IMR-90 (cell line): ENCODE measurements around the gene NAB2. TPM values are rescaled to one million over a fixed set of nuclear protein-coding genes. Genes with fewer than 3 reads are reported as not detected.

ENCODE experiments used
- ATAC-seq: fragments of 200-7000 bp; cut with Tn5 transposase; 2 replicates; pipeline ENCODE4 v1.9.1; 2020; ENCODE audit warnings: low read depth, mild to moderate bottlenecking, moderate library complexity
- BruUV-seq: library from RNA; stranded (reverse); fragments of 400-500 nt; replicated peaks from 2 replicates; lab custom pipeline; 2021; lab: Mats Ljungman, UMichigan
- CTCF ChIA-PET: fragments of 300-600 bp; formaldehyde crosslinking; extraction: SDS; loops from one replicate; lab custom pipeline; 2021; ENCODE audit warnings: antibody characterized with exemption; lab: Yijun Ruan, JAX
- POLR2A ChIA-PET: fragments of 300-600 bp; sonication (Branson Sonifier 250); formaldehyde crosslinking; loops from one replicate; lab custom pipeline; 2022; ENCODE audit warnings: antibody characterized with exemption; ENCODE audit not compliant: unreplicated experiment; lab: Charles Lee
- DNase-seq: peaks from one replicate; pipeline ENCODE4 v3.0.0; 2013
- H2AFZ ChIP-seq: replicated peaks from 2 replicates; pipeline ENCODE3; 2013; ENCODE audit warnings: low read length, mild to moderate bottlenecking; ENCODE audit not compliant: poor library complexity
- H2AK5ac ChIP-seq: 2 replicates; pipeline ENCODE4 v1.6.1; 2013; ENCODE audit warnings: low read depth, low read length, inconsistent platforms
- H2AK9ac ChIP-seq: replicated peaks from 2 replicates; pipeline ENCODE3; 2013; ENCODE audit warnings: mild to moderate bottlenecking, low read depth, low read length, moderate library complexity; ENCODE audit not compliant: poor library complexity
- H2BK120ac ChIP-seq: 2 replicates; pipeline ENCODE4 v1.6.1; 2013; ENCODE audit warnings: low read depth, low read length, inconsistent platforms
- H2BK15ac ChIP-seq: 3 replicates; pipeline ENCODE4 v1.6.1; 2013; ENCODE audit warnings: low read depth, low read length, inconsistent platforms
- H2BK20ac ChIP-seq: 2 replicates; pipeline ENCODE4 v1.6.1; 2013; ENCODE audit warnings: low read depth, mild to moderate bottlenecking, inconsistent platforms, low read length, moderate library complexity
- H2BK5ac ChIP-seq: 2 replicates; pipeline ENCODE4 v1.6.1; 2013; ENCODE audit warnings: mild to moderate bottlenecking, low read depth, low read length, inconsistent platforms; ENCODE audit not compliant: poor library complexity, severe bottlenecking
- H3K14ac ChIP-seq: replicated peaks from 2 replicates; pipeline ENCODE4 v1.6.1; 2013; ENCODE audit warnings: low read depth, low read length, inconsistent platforms
- H3K18ac ChIP-seq: 2 replicates; pipeline ENCODE4 v1.6.1; 2013; ENCODE audit warnings: low read depth, low read length, control low read depth
- H3K23ac ChIP-seq: 2 replicates; pipeline ENCODE4 v1.6.1; 2013; ENCODE audit warnings: low read depth, low read length, inconsistent platforms
- H3K27ac ChIP-seq: 2 replicates; pipeline ENCODE4 v1.5.1; 2013; ENCODE audit warnings: mild to moderate bottlenecking, control low read depth, low read length; ENCODE audit not compliant: insufficient read depth
- H3K27me3 ChIP-seq: 2 replicates; pipeline ENCODE4 v1.6.1; 2013; ENCODE audit warnings: low read length; ENCODE audit not compliant: control insufficient read depth, insufficient read depth
- H3K36me3 ChIP-seq: 2 replicates; pipeline ENCODE4 v1.6.1; 2013; ENCODE audit warnings: low read length, mixed read lengths; ENCODE audit not compliant: control insufficient read depth, insufficient read depth
- H3K4ac ChIP-seq: 2 replicates; pipeline ENCODE4 v1.6.1; 2013; ENCODE audit warnings: low read depth, low read length, inconsistent platforms
- H3K4me1 ChIP-seq: 2 replicates; pipeline ENCODE4 v1.6.1; 2013; ENCODE audit warnings: low read length, mixed read lengths; ENCODE audit not compliant: control insufficient read depth, insufficient read depth
- H3K4me2 ChIP-seq: 2 replicates; pipeline ENCODE4 v1.6.1; 2013; ENCODE audit warnings: low read depth, mild to moderate bottlenecking, control low read depth, low read length, moderate library complexity
- H3K4me3 ChIP-seq: 2 replicates; pipeline ENCODE4 v1.5.1; 2013; ENCODE audit warnings: low read depth, mild to moderate bottlenecking, control low read depth, low read length, moderate library complexity; ENCODE audit not compliant: insufficient read depth
- H3K56ac ChIP-seq: 2 replicates; pipeline ENCODE4 v1.6.1; 2013; ENCODE audit warnings: low read length, inconsistent platforms; ENCODE audit not compliant: insufficient read depth; ENCODE audit errors: extremely low read depth
- H3K79me1 ChIP-seq, 2 experiments: 2 replicates each; pipeline ENCODE4 v1.6.1; 2013; ENCODE audit warnings: low read length in 2 of 2, inconsistent platforms in 1 of 2, low read depth in 1 of 2
- H3K9ac ChIP-seq: 2 replicates; pipeline ENCODE4 v1.6.1; 2013; ENCODE audit warnings: low read depth, low read length, control low read depth
- H3K9me1 ChIP-seq: 2 replicates; pipeline ENCODE4 v1.6.1; 2013; ENCODE audit warnings: low read length, inconsistent platforms; ENCODE audit not compliant: insufficient read depth
- H3K9me3 ChIP-seq: 2 replicates; pipeline ENCODE4 v1.6.1; 2013; ENCODE audit warnings: low read length; ENCODE audit not compliant: control insufficient read depth, insufficient read depth
- H4K20me1 ChIP-seq: 2 replicates; pipeline ENCODE4 v1.6.1; 2013; ENCODE audit warnings: low read length, inconsistent platforms; ENCODE audit not compliant: insufficient read depth
- H4K5ac ChIP-seq: 2 replicates; pipeline ENCODE4 v1.6.1; 2013; ENCODE audit warnings: mild to moderate bottlenecking, low read depth, low read length, control low read depth
- H4K8ac ChIP-seq, 2 experiments: 2 replicates each; pipeline ENCODE4 v1.6.1; 2013; ENCODE audit warnings: low read depth in 2 of 2, low read length in 2 of 2, control low read depth in 1 of 2, inconsistent platforms in 1 of 2
- H4K91ac ChIP-seq: 2 replicates; pipeline ENCODE4 v1.6.1; 2013; ENCODE audit warnings: low read depth, low read length, inconsistent platforms; ENCODE audit not compliant: insufficient read depth
- CEBPB ChIP-seq: IDR thresholded peaks from 2 replicates; pipeline ENCODE4 v1.6.1; 2012; ENCODE audit warnings: low read depth, low read length, improper control_type of control experiment
- CTCF ChIP-seq: conservative IDR thresholded peaks from 2 replicates; pipeline ENCODE4 v1.5.1; 2012; ENCODE audit warnings: mild to moderate bottlenecking, low read depth, low read length, improper control_type of control experiment
- FOS ChIP-seq: fragments of 150-350 bp; IDR thresholded peaks from 2 replicates; pipeline ENCODE4 v1.6.1; 2016; ENCODE audit warnings: low read depth, low read length
- RFX5 ChIP-seq: IDR thresholded peaks from 2 replicates; pipeline ENCODE4 v1.8.0; 2012; ENCODE audit warnings: low read depth, mild to moderate bottlenecking, low read length, moderate library complexity
- SMC3 ChIP-seq: fragments of 150-350 bp; IDR thresholded peaks from 2 replicates; pipeline ENCODE4 v1.6.1; 2016; ENCODE audit warnings: low read depth, mild to moderate bottlenecking, antibody characterized with exemption, low read length, moderate library complexity
- dilution Hi-C: fragments of 300-500 bp; cut with HindIII; formaldehyde crosslinking; loops from one replicate; pipeline ENCODE4 v1.14.3; 2018; ENCODE audit warnings: low sequenced_read_pairs; ENCODE audit not compliant: unreplicated experiment
- in situ Hi-C: fragments of 300-500 bp; cut with MboI; formaldehyde crosslinking; loops from 3 replicates; pipeline ENCODE4 v1.14.3; 2019; ENCODE audit warnings: low sequenced_read_pairs, inconsistent platforms, mixed read lengths
- intact Hi-C: fragments of 100-400 bp; cut with micrococcal nuclease; formaldehyde crosslinking; loops from 2 replicates; pipeline ENCODE4 v1.10.0; 2022
- polyA plus RNA-seq, 3 experiments: library from polyadenylated mRNA; depleted of rRNA; stranded (reverse); fragments of >200 nt; gene quantifications; 2 replicates each; pipeline ENCODE4 v1.2.3, GENCODE V29; 2012; ENCODE audit warnings: low replicate concordance in 1 of 3
- total RNA-seq: library from RNA; depleted of rRNA; stranded (reverse); fragments of >200 nt; gene quantifications from 2 replicates; pipeline ENCODE4 v1.2.3, GENCODE V29; 2012

Gene NAB2
- total and polyA plus RNA-seq, 2 of the 4 experiments (the other 2 are of a cell fraction): 65.1 to 68.8 TPM

DNA sequence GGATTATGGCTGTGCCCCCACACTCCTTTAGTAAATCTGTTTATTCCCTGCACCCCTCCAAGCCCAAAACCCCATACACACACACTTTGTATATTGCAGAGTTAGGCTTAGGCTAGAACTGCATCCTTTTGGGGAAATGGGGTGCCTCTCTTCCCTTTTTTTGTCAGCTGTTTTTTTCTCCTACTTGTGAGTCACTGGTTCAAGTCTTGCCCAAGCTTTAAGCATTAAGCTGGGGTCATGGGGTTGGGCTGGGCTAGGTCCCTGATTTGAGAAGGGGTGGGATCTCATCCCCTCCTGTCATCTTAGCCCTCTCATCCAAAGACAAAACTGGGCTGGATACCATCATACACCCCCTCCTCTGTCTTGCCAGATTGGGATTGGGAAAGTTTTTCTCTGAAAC is 41.0 kb downstream of the NAB2 start:
- Histone ChIP-seq H2AK5ac (peak overlapping the region; percentile 71), H3K36me3 (peaks cover 16% of the 10 kb centered on the region; the same call in 1 of the 2 replicates), H3K4me2 (peak overlapping the region; percentile 96), H3K4ac (peak overlapping the region; percentile 97), H2BK5ac (peak overlapping the region; percentile 97), H2BK15ac (peak overlapping the region; percentile 12; the same call in 1 of the 3 replicates), H3K9me3 (no peaks in the 10 kb centered on the region), H3K27ac (peak overlapping the region; percentile 100), H4K91ac (peak overlapping the region; percentile 54), H3K27me3 (no peaks in the 10 kb centered on the region), H2BK20ac (no peak overlapping the region), H4K20me1 (peaks cover 50% of the 10 kb centered on the region), H3K14ac (peak overlapping the region; percentile 98), H4K5ac (peak overlapping the region; percentile 65), H3K56ac (peak overlapping the region; percentile 86), H3K9ac (peak overlapping the region; percentile 99), H2AFZ (peak overlapping the region; percentile 69), H3K18ac (peak overlapping the region; percentile 71), H3K4me1 (peaks cover 28% of the 10 kb centered on the region), H3K79me1 (peaks cover 19 to 53% of the 10 kb centered on the region in 2 experiments; a peak in 3 of 4 replicates), H3K23ac (peak overlapping the region; percentile 71), H3K9me1 (peaks cover 18% of the 10 kb centered on the region), H3K4me3 (peak overlapping the region; percentile 90), H2BK120ac (peak overlapping the region; percentile 62; the same call in 1 of the 2 replicates), H2AK9ac (peak overlapping the region; percentile 98), H4K8ac (peak overlapping the region in 1 of 2 experiments; percentile 80; a peak in 3 of 4 replicates)
- dilution Hi-C loops (no loop called here), in situ Hi-C loops (no loop called here), intact Hi-C loops (loop anchor here (2.0 kb wide), 1 partner anchor 19 kb away; no protein-coding TSS in a partner anchor)
- no peak for ATAC-seq
- CTCF ChIA-PET: no interaction called here
- BruUV-seq: no TSS peak
- DNase-seq: no peak
- TF ChIP-seq CTCF (no peak), CEBPB (peak; percentile 82), RFX5 (no peak), FOS (no peak), SMC3 (no peak)
- POLR2A ChIA-PET: interaction anchor here (0.6 kb wide), 1 partner anchor 19 kb away, joined by 4 read pairs; no protein-coding TSS in a partner anchor
